CD4-positive, alpha-beta T cell treated with Interleukin-1 beta for 1 hour (primary cell): Measurements from ENCODE around the gene APCDD1L.

Source experiments
- DNase-seq, 2 donors: peaks; one replicate each; pipeline ENCODE4 v3.0.0-alpha.2; 2020 to 2022

Gene APCDD1L

GRCh38 chr20:58463256-58463655, 51.9 kb downstream of the APCDD1L start:
- DNase-seq: no peak

DNA sequence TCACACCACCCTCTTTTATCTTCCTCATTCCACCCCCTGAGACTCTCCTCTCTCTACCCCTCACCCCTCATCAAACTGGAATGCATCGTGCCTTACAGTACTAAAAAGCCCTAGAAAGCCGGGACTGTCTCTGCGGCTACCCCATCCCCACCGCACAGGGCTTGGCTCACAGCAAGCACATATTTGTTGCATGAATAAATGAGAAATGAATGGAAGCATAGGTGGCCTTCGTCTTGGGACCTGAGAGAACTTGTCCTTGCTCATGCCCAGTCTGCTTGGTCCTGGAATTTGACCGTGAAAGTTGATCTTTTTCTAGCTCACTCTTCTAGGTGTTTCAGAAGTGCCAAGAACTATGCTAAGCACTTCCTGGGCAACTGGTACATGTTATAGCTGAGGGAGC, 53.3 kb downstream of the APCDD1L start:
- no peak for DNase-seq

DNA sequence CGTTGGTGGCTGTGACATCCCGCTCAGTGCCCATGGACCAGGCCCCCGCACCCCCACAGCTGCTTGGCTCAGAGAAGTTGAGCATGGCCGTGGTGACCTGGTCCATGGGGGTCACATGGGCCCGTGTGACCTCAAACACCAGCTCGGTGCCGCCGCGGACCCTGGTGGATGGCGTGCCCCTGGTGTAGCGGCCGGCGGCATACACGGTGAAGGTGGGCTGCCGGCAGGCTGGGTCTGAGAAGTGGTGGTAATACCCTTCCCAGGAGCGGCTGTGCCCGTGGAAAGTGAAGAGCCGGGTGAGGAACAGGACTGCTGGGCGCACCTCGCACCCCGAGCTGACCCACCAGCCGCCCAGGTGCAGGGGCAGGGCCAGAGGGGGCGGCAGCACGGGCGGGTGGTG, 54.1 kb downstream of the APCDD1L start:
- no peak for DNase-seq

- DNase-seq: no peak
Observed at GRCh38 chr20:58459058-58459750, 56.0 kb downstream of the APCDD1L start.

DNA sequence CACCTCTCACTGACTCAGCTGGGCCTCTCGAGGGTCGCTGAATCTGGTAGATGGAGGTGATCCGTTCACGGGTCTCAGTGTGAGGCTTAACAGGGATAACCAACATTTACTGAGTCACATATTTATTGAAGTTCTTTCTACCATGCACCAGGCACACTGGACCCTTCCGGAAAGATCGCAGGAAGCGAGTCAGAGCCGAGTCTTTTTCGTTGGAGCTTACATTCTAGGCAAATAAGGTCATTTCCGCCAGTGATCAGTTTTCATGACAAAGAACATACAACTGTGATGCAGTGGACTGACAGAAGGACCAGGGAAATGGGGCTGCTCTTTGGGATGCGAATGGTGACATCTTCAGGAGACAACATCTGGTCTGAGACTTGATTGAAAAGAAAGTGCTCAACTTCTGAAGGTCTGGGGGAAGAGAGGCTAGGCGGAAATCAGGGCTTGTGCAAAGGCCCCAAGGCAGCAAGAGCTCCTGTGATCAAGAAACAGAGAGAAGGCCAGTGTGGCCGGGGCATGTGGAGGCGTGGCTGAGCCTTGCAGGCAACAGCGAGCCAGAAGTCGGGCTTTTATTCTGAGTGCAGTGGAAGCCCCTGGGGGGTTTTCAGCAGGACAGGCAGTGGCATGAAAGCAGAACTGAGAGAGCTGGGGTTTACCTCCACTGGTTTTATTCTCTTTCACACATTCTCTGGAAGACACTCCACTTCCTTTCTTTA, 56.7 kb downstream of the APCDD1L start:
- DNase-seq: peak in 1 of 2 donors; percentile 33

DNA sequence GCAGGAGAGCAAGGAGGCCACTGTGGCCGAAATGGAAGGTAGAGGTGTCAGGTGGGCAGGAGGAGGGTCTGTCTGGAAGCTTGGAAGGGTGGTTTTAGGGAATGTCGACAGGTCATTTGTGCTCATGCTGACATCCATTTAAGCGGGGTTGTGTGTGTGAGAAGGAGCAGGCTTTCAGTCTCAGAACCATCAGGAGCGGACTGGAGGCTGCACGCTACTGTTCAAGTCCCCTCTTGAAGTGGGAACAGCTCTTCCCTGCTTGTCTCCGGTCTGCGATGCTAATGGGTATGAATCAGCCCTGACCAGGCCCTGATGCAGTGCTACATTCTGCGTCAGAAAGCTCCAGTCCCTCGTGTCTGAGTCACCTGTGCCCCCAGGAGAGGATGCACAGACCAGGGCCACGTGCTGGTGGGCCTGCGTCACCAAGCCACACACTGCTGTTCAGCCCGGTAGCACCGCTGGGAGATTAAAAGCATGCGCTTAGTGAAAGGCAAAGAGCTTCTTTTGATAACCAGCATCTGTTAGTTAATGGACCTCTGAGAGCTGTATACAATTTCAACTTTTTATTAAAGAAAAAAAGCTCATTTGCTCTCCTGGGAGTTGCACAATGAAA, 58.0 kb downstream of the APCDD1L start:
- no peak for DNase-seq

DNA sequence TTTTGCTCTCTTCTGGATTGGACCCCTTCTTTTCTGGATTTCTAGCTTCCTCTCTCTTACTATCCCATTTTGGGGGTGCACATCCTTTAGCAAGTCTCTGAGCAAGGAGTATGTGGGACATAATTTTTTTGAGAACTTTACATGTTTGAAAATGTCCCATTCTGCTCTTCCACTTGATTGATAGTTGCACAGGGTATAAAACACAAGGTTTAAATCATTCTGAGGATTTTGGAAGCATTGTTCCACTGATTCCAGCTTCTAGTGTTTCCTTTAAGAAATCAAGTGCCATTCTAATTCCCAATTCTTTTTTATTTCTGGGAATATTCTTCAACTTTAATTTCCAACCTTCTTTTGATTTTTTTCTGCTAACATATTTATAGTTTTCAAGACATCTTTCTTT, 60.7 kb downstream of the APCDD1L start:
- no peak for DNase-seq

DNA sequence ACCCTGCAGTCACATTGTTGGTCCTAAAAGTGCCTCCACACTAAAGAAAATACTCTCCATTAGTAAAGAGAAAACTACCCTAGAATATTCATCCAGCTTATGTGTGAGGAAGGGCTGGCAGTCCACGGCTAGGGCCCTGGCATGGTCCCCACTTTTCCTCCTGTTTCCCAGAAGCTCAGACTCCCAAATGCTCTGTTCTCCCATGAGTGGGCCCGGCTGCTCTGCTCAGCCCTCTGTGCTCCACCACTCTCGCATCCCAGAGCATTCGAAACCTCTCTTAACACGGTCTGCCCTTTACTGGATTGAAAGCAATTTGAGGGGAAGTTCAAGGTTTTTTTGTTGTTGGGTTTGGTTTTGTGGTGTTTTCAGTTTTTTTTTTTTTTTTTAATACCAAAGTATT, 61.8 kb downstream of the APCDD1L start:
- DNase-seq: no peak

DNA sequence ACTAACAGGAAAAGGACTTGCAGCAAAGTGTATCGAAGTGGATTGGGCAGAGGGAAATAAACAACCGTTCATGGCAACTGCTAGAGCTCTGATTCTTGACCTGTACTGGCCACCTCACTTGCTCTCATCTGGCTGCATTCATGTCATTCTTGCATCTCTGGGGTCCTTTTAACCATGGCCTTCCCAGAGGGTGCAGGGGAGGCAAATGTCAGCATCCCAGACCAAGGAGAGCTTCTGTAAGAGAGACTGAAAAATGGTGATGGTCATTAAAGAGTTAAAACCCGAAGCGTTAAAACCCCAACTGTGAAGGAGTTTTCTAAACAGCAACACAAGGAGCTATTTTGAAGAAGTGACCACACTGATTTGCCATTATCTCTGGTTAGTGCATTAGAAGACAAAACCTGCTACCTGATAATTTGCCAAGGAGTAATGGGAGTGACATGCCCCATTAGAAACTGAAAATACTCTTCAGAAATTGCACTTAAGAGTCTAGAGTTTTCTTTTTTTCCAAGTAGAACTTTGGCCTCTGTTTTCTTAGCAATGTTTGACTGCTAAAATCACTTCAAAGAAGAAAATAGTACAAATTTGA, 62.4 kb downstream of the APCDD1L start:
- DNase-seq: no peak

- DNase-seq: no peak
Observed at GRCh38 chr20:58450254-58450653, 64.9 kb downstream of the APCDD1L start.

DNA sequence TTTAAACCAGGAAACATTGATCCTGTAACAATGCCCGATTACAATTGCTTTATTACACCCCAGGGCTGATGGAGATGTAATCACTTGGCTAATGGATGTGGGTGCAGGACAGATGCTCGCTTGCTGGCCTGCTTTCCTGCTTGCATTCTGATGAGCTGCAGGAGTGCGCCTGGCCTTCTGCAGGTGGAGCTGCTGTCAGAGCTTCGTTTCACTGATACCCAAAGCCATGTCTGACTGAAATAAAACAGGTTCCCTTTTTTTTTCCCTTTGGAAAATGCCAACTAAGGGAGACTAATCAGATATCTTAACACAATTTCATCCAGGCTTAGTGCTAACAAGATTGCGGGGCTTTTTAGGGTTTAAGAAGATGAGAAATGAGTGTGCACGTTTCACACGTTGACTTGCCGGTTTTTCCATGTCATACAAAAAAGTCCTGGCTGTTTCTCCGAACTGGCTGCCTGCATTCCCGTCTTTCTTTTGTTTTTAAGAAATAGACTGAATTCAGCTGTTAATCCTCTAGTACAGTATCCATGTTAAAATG, 65.4 kb downstream of the APCDD1L start:
- no peak for DNase-seq

DNA sequence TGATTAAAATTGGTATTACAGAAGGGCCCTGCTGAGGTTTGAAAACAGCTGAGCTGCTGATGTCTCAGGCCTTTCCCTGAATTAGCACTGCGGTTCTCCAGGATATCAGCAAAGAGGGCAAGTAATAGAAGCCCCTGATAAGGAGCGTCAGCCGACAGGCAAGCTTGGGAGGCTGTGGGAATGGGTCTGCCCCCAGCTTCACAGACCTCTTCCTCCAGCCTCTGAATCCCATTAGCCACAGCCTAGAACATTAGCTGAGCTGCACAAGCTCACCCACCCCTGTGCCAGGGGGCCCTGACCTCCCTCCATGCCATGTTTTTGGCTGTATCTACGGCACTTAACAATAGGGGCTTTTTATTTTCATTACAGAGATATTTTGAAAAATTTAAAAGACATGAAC, 66.2 kb downstream of the APCDD1L start:
- no peak for DNase-seq

- DNase-seq: peak; percentile 45 to 56
Observed at GRCh38 chr20:58447511-58448391, 67.4 kb downstream of the APCDD1L start.

- no peak for DNase-seq
Observed at GRCh38 chr20:58446960-58447265, 68.3 kb downstream of the APCDD1L start.

DNA sequence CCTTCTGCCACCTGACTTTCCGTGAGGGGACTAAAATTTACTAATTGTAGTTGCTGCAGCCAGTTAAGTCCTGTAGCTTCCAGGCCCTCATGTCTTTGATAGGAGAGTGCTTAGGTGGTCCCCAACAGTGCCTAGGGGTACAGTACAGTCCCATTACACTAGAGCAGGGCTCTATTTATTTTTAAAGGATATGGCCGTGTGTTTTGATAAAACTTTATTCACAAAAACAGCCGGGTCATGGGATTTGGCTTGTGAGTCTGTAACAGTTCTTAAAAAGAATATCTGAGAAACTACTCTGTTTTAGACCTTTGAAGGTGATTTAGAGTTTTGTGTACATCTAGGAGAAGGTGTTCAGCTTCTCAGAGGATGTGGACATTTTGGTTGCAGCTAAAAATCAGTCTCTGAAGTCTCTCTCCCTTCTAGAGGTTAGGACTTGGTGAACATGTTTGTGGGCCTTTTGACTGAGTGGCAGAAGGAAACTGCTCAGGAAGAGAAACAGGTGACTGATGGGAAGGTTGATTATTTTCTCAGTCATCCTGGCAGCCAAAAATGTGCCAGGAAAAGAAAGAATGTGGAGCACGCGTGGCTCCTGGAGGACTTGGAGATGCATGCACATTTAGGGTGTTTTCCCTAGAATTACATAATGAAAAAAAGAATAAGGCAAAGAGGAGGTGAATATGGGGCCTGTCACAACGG, 68.8 kb downstream of the APCDD1L start:
- DNase-seq: no peak

DNA sequence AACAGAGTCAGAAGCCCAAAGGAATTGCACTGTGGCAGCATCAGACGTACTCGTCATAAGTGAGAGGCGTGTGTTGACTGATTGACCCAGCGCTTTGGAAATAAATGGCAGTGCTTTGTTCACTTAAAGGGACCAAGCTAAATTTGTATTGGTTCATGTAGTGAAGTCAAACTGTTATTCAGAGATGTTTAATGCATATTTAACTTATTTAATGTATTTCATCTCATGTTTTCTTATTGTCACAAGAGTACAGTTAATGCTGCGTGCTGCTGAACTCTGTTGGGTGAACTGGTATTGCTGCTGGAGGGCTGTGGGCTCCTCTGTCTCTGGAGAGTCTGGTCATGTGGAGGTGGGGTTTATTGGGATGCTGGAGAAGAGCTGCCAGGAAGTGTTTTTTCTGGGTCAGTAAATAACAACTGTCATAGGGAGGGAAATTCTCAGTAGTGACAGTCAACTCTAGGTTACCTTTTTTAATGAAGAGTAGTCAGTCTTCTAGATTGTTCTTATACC, 70.4 kb downstream of the APCDD1L start:
- DNase-seq: no peak

- DNase-seq: no peak
Observed at GRCh38 chr20:58441723-58442122, 73.5 kb downstream of the APCDD1L start.

DNA sequence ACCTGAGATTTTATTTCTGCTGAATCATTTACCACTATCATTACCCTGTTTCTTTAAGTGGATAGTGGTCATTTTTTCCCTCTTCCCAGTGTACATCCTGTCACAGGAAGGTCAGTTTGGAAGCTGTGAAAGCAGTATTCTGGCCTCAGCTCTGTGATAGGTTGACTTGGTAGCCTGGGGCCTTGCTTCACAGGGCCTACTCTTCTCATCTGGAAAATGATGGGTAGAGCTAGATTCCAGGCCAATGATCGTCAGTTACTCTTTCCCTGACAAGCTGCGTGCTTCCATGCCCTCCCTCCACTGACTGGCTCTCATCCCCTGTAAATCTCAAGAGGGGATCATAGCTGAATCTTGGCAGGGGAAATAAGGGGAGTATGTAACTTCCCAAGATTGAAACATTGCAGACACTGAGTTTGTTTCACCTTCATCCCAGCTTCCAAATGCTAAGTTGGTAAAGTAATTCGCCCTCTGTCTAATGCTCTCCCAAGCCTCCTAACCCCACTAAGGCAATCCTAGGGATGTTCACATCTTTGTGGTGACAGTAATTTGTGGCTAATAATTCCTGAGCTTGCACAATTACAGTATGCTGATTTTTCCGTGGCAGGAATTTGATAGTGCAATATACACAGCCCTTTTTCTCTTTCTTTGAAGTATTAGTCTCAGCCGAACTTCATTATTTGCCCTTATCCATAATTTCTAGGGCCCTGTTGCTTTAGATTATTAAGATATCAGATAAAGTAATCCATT, 75.0 kb downstream of the APCDD1L start:
- no peak for DNase-seq

GRCh38 chr20:58438970-58439808, 76.0 kb downstream of the APCDD1L start:
- DNase-seq: no peak
